ENCODE data around the gene PFN3. TPM values are rescaled to one million over a fixed set of nuclear protein-coding genes. Genes with fewer than 3 reads are reported as not detected.

Gene PFN3, protein sequence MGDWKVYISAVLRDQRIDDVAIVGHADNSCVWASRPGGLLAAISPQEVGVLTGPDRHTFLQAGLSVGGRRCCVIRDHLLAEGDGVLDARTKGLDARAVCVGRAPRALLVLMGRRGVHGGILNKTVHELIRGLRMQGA
- 1 to 10 TPM; 3.1 to 6.2 (median 5.2) TPM for polyA plus RNA-seq (ENCODE audit: insufficient read length in 3 of 3)
- long read RNA-seq, donor 1, partial matches to known transcripts: 0 of 1 reads
- long read RNA-seq, donor 1, other reads (novel, unspliced or antisense): 0 of 1 reads
- long read RNA-seq, donor 2: 0 reads
- long read RNA-seq, donor 3: 0 reads
- long read RNA-seq, donor 4: 0 reads
- long read RNA-seq, donor 5: 0 reads
- long read RNA-seq, donor 6, partial matches to known transcripts: 0 of 4 reads
- long read RNA-seq, donor 6, other reads (novel, unspliced or antisense): 0 of 4 reads
- long read RNA-seq, donor 7, partial matches to known transcripts: 0 of 2 reads
- long read RNA-seq, donor 7, other reads (novel, unspliced or antisense): 0 of 2 reads
- long read RNA-seq, donor 8: 0 reads
- long read RNA-seq, donor 9, partial matches to known transcripts: 0 of 3 reads
- long read RNA-seq, donor 9, other reads (novel, unspliced or antisense): 0 of 3 reads
- long read RNA-seq, donor 10, partial matches to known transcripts: 0 of 1 reads
- long read RNA-seq, donor 10, other reads (novel, unspliced or antisense): 0 of 1 reads
- long read RNA-seq, donor 11: 0 reads
- long read RNA-seq, donor 12, partial matches to known transcripts: 0 of 1 reads
- long read RNA-seq, donor 12, other reads (novel, unspliced or antisense): 0 of 1 reads
- long read RNA-seq, donor 13: 0 reads
- long read RNA-seq, donor 14, partial matches to known transcripts: 0 of 1 reads
- long read RNA-seq, donor 14, other reads (novel, unspliced or antisense): 0 of 1 reads
- long read RNA-seq, donor 15: 0 reads
- long read RNA-seq, donor 16: 0 reads

- DNase-seq: peak; percentile 59
Measured at GRCh38 chr5:177399997-177400868, at the start of gene PFN3. Gene PFN3, minus strand, starts transcription at chr5:177400661. Its CDS starts 85 bp downstream, at chr5:177400576.

- DNase-seq: no peak
Measured at GRCh38 chr5:177449140-177450061, 48.9 kb upstream of the PFN3 start.

- no peak for DNase-seq
Measured at GRCh38 chr5:177448244-177448950, 47.9 kb upstream of the PFN3 start.

- no peak for DNase-seq
Measured at GRCh38 chr5:177447611-177448243, 47.3 kb upstream of the PFN3 start.

DNA sequence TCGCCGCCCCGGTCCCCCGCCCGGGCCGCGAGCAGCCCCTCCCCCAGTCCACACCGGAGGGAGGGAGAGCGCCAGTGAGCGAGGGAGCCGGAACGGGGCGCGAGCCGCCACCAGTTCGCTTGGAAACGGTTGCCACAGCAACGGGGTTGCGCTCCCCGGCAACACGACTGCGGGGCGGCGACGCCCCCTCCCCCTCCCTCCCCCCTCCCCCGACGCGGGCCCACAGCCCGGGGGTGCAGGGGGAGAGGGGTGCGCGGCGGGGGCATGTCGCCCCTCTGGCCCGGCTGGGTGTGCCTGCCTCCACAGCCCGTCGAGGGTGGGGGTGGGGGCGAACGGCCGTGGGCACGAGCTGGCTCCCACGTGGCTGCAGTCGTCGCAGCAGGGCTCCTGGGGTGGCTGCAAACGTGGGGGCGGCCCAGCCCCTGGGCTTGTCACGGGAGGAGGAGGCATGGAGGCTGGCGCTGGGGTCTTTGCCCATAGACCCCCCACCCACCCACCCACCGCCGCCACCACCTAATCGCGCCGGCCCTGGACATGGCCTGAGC, 46.7 kb upstream of the PFN3 start:
- no peak for DNase-seq

DNA sequence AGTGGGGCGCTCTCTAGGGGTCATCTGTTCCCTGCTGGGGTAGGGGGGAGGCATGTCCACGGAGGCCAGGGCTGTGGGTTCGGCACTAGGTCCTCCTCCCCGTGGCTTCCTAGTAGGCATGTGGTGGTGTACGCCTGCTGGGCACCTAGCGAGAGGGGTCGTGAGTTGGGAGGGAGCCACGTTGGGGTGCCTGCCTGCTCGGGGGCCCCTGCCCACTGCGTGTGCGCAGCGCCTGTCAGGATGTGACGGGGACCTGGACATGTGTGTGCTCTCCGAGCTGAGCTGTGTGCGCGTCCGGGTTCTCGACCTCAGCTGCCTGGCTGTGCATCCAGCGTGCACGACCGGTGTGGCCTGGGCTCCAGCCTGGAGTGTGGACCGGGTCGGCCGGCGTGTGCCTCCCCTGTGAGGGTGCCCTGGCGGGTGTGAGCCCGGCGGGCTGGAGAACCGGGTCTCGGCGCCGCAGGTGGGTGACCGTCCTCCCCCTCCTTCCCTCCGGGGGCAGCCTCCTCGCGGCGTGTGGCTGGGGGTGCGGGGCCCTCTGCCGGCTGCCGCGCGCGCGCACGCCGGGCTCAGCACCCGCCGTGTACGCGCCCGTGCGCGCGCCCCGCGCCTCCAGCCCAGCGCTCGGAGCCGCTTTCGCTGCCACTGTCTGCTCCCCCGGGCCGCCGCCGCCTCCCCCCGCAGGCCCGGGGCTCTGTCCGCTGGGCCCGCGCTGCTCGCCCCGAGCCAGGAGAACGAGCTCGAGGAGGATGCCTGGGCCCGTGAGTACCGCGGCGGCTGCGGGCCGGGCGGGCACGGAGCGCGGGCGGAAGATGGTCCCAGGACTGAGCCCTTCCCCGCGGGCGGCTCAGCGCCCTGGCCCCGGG, 46.0 kb upstream of the PFN3 start, which contains the start of gene PRR7:
Gene PRR7, plus strand, starts transcription at position 615 of the 866 bp plus-strand sequence. CDS start 8,254 bp downstream, outside the sequence.
- no peak for DNase-seq

DNA sequence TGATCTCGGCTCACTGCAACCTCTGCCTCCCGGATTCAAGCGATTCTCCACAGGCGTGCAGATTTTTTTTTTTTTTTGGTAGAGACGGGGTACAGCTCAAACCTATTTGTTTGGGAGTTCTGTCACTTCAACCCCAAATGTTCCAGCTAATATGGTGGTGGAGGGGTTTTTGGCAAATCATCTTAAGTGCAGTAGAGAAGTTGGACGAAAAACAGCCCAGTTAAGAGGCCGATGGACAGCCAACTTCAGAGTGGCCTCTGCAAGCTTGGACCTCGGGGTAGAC, 45.4 kb upstream of the PFN3 start:
- DNase-seq: no peak

- DNase-seq: no peak
Measured at GRCh38 chr5:177445052-177445916, 44.8 kb upstream of the PFN3 start.

- DNase-seq: no peak
Measured at GRCh38 chr5:177444106-177445051, 43.9 kb upstream of the PFN3 start.

DNA sequence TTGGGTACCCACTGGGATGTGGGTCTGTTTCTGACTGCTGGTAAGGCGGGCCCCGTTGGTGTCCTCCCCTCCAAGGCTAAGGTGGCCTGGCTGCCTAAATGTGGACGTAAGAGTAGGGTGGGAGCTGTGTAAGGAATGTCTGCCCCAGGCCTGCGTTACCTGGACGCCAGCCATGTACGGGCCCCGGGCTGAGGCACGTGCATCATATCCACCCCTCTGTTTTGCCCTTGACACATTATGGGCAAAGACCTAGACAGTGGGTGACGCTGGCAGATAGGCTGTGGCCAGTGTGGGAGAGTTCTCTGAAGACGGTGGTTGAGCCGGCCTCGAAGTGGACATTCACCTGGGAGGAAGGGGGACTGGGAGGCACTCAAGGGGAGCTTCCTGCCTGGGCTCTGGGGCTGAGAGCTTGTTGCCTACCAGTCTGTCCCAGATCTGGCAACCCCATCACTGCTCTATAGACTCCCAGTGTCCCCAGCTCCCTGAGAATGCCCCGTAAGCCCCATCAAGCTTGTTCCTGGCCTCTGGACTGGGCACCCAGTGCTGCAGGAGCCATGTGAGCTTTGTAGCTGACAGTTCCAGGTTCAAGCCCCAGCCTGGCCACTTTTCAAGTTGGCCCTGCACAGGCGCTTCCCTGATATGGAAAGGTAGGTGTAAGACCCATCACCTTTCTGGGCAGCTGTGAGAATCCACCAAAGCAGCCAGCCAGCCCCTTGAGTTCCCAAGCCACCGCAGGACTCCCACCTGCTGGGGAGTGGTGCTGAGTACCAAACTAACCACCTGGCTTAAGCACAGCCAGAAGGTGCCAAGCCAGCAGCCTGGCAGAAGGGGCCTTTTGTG, 42.9 kb upstream of the PFN3 start:
- DNase-seq: no peak

GRCh38 chr5:177442066-177442826, 41.8 kb upstream of the PFN3 start:
- no peak for DNase-seq

GRCh38 chr5:177440990-177441780, 40.7 kb upstream of the PFN3 start:
- no peak for DNase-seq
